ENCODE results near the gene ZNF302.

DNA sequence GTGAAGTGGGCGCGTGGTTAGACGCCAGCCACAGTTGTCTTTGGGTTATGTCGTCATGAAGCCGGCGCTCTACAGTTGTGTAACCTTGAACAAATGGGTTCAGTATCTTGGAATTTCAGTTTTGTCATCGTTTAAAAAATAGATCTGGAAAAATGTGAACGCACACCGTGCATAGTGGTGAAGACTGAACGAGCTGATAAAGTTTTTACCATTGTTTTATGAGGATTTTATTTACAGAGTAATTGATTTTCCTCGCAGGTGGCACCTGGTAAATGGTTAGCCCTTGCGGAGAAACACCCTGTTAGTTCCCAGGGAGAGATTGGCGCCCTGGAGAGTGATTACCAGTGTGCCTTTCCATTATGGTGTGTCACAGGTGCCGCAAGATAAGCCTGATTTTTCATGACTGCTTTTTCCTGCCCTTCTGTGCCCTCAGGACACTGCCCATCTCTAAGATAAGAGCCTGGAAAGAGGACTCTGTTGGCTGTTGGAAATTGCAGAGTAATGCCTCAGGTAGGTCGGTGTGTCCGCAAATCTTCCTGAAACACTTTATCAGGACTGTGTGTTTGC is 57.1 kb downstream of the ZNF302 start:
- TF ChIP-seq, protein P1, sequence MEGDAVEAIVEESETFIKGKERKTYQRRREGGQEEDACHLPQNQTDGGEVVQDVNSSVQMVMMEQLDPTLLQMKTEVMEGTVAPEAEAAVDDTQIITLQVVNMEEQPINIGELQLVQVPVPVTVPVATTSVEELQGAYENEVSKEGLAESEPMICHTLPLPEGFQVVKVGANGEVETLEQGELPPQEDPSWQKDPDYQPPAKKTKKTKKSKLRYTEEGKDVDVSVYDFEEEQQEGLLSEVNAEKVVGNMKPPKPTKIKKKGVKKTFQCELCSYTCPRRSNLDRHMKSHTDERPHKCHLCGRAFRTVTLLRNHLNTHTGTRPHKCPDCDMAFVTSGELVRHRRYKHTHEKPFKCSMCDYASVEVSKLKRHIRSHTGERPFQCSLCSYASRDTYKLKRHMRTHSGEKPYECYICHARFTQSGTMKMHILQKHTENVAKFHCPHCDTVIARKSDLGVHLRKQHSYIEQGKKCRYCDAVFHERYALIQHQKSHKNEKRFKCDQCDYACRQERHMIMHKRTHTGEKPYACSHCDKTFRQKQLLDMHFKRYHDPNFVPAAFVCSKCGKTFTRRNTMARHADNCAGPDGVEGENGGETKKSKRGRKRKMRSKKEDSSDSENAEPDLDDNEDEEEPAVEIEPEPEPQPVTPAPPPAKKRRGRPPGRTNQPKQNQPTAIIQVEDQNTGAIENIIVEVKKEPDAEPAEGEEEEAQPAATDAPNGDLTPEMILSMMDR (IDR thresholded peaks at IDR 0.05), result no peak
- no peak for TF ChIP-seq POLR2A (IDR thresholded peaks at IDR 0.05)
- TF ChIP-seq EP300 (IDR thresholded peaks at IDR 0.05), result no peak
